Neural crest cell (in vitro differentiated cells): ENCODE measurements around the gene DVL3. TPM values are rescaled to one million over a fixed set of nuclear protein-coding genes. Genes with fewer than 3 reads are reported as not detected.

ENCODE experiments used
- DNase-seq: peaks from one replicate; pipeline ENCODE4 v3.0.0; 2021; ENCODE audit warnings: low read depth, mixed read lengths, low spot score
- H3K27ac Mint-ChIP-seq: one replicate; pipeline ENCODE4 v1.8.0; 2021; ENCODE audit warnings: mild to moderate bottlenecking, mixed read lengths; ENCODE audit not compliant: unreplicated experiment
- H3K27me3 Mint-ChIP-seq: 2 replicates; pipeline ENCODE4 v1.8.0; 2021; ENCODE audit warnings: low read depth, mild to moderate bottlenecking, mixed read lengths
- H3K36me3 Mint-ChIP-seq: 2 replicates; pipeline ENCODE4 v1.8.0; 2021; ENCODE audit warnings: low read depth, mild to moderate bottlenecking, mixed read lengths
- H3K4me1 Mint-ChIP-seq: 2 replicates; pipeline ENCODE4 v1.8.0; 2021; ENCODE audit warnings: mixed read lengths
- H3K4me3 Mint-ChIP-seq: one replicate; pipeline ENCODE4 v1.8.0; 2021; ENCODE audit warnings: mild to moderate bottlenecking, mixed read lengths
- H3K9me3 Mint-ChIP-seq: 2 replicates; pipeline ENCODE4 v1.8.0; 2021; ENCODE audit warnings: mixed read lengths
- total RNA-seq: library from RNA; stranded (reverse); gene quantifications from 2 replicates; pipeline ENCODE4 v1.2.1, GENCODE V29; 2021
- TF ChIP-seq, protein P1 (sequence below): fragments of 200-600 bp; sonication (generic); conservative IDR thresholded peaks from 2 replicates; pipeline ENCODE4 v1.5.0; 2021; ENCODE audit warnings: antibody characterized with exemption, mild to moderate bottlenecking

DVL3 gene
- total RNA-seq, 1 donor from 2014 or later, result 93.8 TPM

DNA sequence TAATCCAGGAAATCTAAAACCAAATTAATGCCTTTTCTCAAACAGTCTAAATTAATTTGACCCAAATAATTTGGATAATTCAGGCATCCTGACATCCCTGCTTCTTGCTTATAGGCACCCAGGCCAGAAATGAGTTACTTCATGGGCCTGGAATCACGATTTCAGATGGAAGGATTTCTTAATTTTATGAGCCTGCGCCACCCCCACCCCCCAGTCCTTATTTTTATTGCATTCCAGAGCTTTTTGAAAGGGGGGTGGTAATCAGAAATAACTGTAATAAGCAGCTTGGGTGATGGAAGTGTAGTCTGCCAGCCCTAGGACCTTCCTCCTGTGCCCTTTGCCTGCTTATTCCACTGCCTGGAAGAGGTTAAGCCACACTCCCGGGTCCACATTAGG, 20.8 kb downstream of the DVL3 start:
- Mint-ChIP-seq H3K4me3 (peak overlapping the region; percentile 98), H3K27me3 (no peaks in the 10 kb centered on the region), H3K36me3 (peaks cover 13% of the 10 kb centered on the region), H3K9me3 (no peaks in the 10 kb centered on the region), H3K27ac (peak overlapping the region; percentile 92), H3K4me1 (peaks cover 34% of the 10 kb centered on the region)
- TF ChIP-seq, protein P1, sequence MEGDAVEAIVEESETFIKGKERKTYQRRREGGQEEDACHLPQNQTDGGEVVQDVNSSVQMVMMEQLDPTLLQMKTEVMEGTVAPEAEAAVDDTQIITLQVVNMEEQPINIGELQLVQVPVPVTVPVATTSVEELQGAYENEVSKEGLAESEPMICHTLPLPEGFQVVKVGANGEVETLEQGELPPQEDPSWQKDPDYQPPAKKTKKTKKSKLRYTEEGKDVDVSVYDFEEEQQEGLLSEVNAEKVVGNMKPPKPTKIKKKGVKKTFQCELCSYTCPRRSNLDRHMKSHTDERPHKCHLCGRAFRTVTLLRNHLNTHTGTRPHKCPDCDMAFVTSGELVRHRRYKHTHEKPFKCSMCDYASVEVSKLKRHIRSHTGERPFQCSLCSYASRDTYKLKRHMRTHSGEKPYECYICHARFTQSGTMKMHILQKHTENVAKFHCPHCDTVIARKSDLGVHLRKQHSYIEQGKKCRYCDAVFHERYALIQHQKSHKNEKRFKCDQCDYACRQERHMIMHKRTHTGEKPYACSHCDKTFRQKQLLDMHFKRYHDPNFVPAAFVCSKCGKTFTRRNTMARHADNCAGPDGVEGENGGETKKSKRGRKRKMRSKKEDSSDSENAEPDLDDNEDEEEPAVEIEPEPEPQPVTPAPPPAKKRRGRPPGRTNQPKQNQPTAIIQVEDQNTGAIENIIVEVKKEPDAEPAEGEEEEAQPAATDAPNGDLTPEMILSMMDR, result no peak
- DNase-seq, result no peak

- TF ChIP-seq, protein P1, result no peak
- H3K4me3 Mint-ChIP-seq, result peak overlapping the region; percentile 98
- DNase-seq, result peak; percentile 40
- H3K27ac Mint-ChIP-seq, result peak overlapping the region; percentile 92
- no peaks in the 10 kb centered on the region for H3K9me3 Mint-ChIP-seq
- H3K36me3 Mint-ChIP-seq, result peaks cover 12% of the 10 kb centered on the region
- H3K4me1 Mint-ChIP-seq, result peaks cover 34% of the 10 kb centered on the region
- no peaks in the 10 kb centered on the region for H3K27me3 Mint-ChIP-seq
Measured at GRCh38 chr3:184176377-184177330, 21.5 kb downstream of the DVL3 start.

DNA sequence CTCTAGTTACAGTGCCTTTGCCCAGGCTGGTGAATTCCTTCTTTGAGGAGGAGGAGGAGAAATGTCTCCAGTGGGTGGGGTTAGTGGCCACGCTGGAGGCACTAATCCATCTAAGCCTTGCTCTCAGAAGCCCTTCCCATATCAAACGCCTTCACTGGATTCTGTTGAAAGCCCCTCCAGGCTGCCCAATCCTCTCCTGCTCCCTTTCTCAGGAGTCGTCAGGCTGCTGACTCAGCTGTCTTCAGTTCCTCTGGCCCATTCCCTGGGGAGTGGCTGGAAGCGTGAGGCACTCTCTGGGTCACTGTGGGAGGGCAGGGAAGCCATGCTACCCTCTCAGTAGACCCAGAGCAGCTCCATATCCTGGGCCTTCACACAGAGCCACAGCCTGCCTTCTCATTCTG, 22.2 kb downstream of the DVL3 start:
- Mint-ChIP-seq H3K9me3 (no peaks in the 10 kb centered on the region), H3K27ac (peak overlapping the region; percentile 67), H3K4me1 (peaks cover 34% of the 10 kb centered on the region), H3K27me3 (no peaks in the 10 kb centered on the region), H3K36me3 (peaks cover 9% of the 10 kb centered on the region), H3K4me3 (peak overlapping the region; percentile 98)
- TF ChIP-seq, protein P1, result no peak
- DNase-seq, result no peak

DNA sequence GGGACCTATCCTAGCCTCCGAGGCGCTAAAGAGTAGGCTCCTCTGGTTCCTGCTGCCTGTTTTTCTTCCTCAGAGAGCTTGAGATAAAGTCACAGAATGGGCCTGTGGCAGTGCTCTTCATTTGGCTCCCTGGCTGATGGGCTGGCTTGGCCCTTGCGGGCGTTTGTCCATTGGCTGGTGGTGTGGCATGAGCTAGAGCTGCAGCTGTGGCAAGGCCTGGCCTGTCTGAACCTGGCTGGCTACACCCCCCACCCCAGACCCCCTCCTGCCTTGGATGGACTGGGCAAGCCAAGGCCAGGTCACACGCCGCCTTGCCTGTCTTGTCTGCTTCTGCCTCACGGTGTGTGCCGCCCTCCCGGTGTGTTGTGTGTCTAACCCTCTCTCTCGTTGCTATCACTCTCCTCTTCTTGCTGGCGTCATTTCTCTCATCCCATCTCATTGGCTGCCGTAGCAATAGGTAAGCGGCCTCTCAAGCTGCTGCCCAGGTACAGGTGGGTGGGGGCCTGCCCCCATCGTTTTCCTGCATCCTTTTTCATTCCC, 22.7 kb downstream of the DVL3 start:
- Mint-ChIP-seq H3K36me3 (peaks cover 8% of the 10 kb centered on the region), H3K27ac (no peak overlapping the region), H3K9me3 (no peaks in the 10 kb centered on the region), H3K27me3 (no peaks in the 10 kb centered on the region), H3K4me3 (peak overlapping the region; percentile 65), H3K4me1 (peaks cover 34% of the 10 kb centered on the region)
- no peak for DNase-seq
- TF ChIP-seq, protein P1, result no peak

DNA sequence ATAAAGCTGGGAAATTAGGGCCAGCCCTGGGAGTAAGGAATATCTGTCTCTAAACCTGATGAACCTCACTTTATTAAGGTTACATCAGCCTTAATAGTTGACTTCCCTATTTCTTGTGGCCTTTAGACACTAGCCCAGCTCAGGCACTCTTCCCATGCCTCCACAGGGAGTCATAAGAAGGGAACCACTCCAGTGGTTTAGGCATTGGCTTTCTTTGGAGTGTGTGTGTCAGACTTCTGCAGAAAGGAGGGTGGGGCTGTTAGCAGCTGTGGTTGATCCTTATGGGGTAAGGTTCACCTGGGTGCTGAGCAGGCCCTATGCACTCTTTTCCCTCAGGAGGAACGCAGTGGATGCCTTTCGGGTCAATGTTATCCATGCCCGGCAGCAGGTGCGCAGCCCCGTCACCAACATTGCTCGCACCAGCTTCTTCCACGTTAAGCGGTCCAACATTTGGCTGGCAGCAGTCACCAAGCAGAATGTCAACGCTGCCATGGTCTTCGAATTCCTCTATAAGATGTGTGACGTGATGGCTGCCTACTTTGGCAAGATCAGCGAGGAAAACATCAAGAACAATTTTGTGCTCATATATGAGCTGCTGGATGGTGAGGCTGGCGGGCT, 23.5 kb downstream of the DVL3 start:
- Mint-ChIP-seq H3K27ac (no peak overlapping the region), H3K4me1 (peaks cover 34% of the 10 kb centered on the region), H3K9me3 (no peaks in the 10 kb centered on the region), H3K4me3 (peak overlapping the region; percentile 66), H3K36me3 (peaks cover 8% of the 10 kb centered on the region), H3K27me3 (no peaks in the 10 kb centered on the region)
- no peak for DNase-seq
- TF ChIP-seq, protein P1, result no peak
